ENCODE data around the gene SPEM1. TPM values are rescaled to one million over a fixed set of nuclear protein-coding genes. Genes with fewer than 3 reads are reported as not detected.

Gene SPEM1
- total RNA-seq, 4 donors from 2014 or later = not detected

DNA sequence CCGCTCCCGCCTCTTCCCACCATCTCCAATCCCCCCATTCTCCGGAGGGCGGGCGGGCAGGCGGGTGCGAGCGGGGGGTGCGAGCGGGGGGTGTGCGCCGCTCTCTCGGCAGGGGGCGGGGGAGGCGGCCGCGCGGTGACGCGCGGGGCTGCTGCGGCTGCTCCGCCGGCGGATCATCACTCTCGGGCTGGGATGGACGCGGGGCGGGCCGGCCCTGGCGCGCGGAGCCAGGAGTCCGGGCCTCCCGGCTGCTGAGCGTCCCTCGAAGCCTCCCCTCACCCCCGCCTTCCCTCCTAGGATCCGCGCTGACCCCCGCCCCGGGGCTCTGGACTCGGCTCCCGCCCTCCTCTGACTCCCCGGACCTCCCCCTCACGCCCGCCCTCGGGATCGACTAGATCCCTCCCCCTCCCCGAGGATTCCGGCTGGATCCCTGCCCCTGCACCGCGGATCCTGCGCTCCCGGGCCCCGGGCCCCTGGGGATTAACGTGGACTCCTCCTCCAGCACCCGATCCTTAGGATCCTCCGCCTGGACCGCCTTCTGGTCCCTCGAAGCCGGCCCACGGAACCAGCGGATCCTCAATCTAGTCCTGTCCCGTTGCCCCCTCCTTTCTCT, 15.3 kb upstream of the SPEM1 start:
- Histone ChIP-seq H3K36me3 (peaks cover 0 to 19% of the 10 kb centered on the region in 2 donors), H3K4me1 (peaks cover 4 to 65% (median 24%) of the 10 kb centered on the region in 3 donors), H3K27me3 (no peaks in the 10 kb centered on the region), H3K27ac (peak overlapping the region; percentile 77 to 95 (median 93)), H3K9me3 (no peaks in the 10 kb centered on the region), H3K4me3 (peak overlapping the region; percentile 70 to 88)
- WGBS, 2 donors (ENCODE audit: low coverage in 1 of 2) = 0% methylated on average over 9 of the region's 65 CpGs; no CpG with 5 or more reads in 1 of the 2 donors
- peak; percentile 64 for ATAC-seq
- TF ChIP-seq, protein P1, sequence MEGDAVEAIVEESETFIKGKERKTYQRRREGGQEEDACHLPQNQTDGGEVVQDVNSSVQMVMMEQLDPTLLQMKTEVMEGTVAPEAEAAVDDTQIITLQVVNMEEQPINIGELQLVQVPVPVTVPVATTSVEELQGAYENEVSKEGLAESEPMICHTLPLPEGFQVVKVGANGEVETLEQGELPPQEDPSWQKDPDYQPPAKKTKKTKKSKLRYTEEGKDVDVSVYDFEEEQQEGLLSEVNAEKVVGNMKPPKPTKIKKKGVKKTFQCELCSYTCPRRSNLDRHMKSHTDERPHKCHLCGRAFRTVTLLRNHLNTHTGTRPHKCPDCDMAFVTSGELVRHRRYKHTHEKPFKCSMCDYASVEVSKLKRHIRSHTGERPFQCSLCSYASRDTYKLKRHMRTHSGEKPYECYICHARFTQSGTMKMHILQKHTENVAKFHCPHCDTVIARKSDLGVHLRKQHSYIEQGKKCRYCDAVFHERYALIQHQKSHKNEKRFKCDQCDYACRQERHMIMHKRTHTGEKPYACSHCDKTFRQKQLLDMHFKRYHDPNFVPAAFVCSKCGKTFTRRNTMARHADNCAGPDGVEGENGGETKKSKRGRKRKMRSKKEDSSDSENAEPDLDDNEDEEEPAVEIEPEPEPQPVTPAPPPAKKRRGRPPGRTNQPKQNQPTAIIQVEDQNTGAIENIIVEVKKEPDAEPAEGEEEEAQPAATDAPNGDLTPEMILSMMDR (IDR thresholded peaks at IDR 0.05) = peak in 3 of 4 experiments; percentile 7 to 23 (median 22)
- no peak for TF ChIP-seq POLR2AphosphoS5 (IDR thresholded peaks at IDR 0.05)
- peak; percentile 74 to 77 for TF ChIP-seq POLR2A (IDR thresholded peaks at IDR 0.05)

DNA sequence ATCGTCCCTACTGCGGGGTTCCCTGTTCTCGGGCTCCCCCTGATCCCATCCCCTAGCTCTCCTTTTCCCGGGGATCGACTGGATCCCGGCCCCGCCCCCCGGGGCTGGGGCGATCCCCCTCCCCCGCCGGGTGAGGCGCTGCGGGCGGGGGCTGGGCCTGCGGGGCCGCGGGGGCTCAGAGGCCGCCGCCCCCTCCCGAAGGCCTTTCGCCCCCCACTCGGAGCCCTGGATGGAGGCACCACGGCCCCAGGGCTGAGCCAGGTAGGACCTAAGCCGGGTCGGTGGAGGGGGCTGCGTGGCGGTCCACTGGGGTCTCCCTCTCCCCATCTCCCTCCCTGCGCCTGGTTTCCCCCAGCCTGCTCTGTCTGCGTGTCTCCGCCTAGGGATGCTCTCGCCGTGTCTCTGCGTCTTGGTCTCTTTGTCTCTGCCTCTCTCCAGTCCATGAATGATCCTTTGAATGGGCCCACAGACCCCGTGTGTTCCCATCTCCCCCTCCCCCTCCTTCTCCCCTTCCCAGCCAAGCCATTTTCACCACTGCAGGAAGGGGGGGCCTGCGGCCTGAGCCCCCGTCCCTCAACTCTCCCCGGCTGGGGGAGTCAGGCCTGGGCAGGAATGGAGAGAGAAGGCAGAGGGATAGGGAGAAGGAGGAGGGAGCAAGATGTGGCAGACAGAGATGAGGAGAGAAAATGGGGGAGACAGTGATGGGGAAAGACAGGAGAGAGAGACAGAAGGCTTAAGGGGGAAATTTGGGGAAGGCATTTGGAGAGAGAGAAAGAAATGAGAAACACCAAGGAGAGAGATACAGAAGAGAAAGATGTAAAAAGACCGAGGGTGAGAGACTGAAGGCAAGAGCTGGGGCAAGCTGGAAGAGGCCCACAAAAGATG, 14.5 kb upstream of the SPEM1 start:
- ATAC-seq = no peak

DNA sequence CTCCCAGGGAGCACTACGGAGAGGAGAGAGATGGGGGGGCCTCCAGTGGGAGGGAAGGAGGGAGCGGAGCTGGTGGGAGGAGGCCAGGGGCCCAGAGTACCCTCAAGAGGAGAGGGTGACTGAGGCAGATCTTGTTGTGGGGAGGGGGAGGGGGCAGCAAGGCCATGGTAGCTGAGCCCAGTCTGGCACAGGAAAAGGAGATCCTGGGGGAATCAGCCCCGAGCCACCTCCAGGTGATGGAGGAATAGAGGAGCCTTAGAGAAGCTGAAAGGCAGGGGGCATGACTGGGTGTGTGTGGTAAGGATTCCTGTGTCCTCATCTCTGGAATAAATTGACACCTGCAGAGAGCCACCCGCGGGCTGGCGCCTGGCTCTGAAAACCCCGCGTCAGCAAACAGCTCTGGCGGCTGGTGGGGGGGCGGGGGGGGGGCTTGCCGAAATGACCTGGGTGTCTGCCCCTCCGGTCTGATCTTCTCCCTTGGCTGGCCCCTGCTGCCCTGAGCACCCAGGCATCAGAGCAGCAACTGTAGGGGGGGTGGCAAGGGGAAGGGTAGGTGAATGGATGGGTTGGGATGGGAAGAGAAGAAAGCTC, 13.8 kb upstream of the SPEM1 start:
- H3K9me3 ChIP-seq = no peaks in the 10 kb centered on the region
- peaks cover 0 to 31% of the 10 kb centered on the region in 2 donors for H3K36me3 ChIP-seq
- ATAC-seq = no peak
- TF ChIP-seq, protein P1 (IDR thresholded peaks at IDR 0.05) = no peak
- H3K4me1 ChIP-seq = peaks cover 4 to 55% (median 24%) of the 10 kb centered on the region in 3 donors
- peak overlapping the region in 1 of 2 donors; percentile 88 for H3K4me3 ChIP-seq
- peak overlapping the region in 2 of 4 donors; percentile 93 to 95 for H3K27ac ChIP-seq
- no peaks in the 10 kb centered on the region for H3K27me3 ChIP-seq
- 39 to 59% methylated on average over 3 to 8 of the region's 12 CpGs for WGBS, 2 donors (ENCODE audit: low coverage in 1 of 2)

More for the DNA sequence above, 14.5 kb upstream of the SPEM1 start:
- Histone ChIP-seq H3K27ac (peak overlapping the region; percentile 77 to 95 (median 93)), H3K4me1 (peaks cover 4 to 63% (median 24%) of the 10 kb centered on the region in 3 donors), H3K4me3 (peak overlapping the region; percentile 70 to 88), H3K27me3 (no peaks in the 10 kb centered on the region), H3K9me3 (no peaks in the 10 kb centered on the region), H3K36me3 (peaks cover 0 to 26% of the 10 kb centered on the region in 2 donors)
- TF ChIP-seq POLR2A (IDR thresholded peaks at IDR 0.05) = no peak
- TF ChIP-seq EP300 (IDR thresholded peaks at IDR 0.05) = no peak
- TF ChIP-seq, protein P1 (IDR thresholded peaks at IDR 0.05) = no peak
- no peak for TF ChIP-seq POLR2AphosphoS5 (IDR thresholded peaks at IDR 0.05)
- 5 to 29% methylated on average over 1 to 4 of the region's 38 CpGs for WGBS, 2 donors (ENCODE audit: low coverage in 1 of 2)

DNA sequence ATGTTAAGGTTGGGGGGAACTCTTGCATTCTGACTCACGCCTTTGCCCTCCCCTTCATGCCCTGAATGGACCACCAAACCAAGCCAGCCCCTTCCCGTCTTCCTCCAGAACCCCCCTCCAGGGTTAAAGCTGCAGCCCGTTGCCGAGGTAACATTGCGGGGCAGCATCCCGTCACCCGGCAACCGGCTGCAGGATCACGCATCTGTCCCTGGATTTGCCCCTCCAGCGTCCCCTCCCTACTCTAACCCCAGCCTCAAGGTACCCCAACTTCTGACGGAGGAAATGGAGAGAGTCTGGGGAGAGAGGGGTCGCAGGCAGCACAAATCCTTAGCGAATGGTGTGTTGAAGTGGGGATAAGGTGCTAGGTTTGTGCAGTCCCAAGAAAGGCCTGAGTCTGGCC, 13.0 kb upstream of the SPEM1 start:
- TF ChIP-seq, protein P1 (IDR thresholded peaks at IDR 0.05) = no peak
- TF ChIP-seq POLR2A (IDR thresholded peaks at IDR 0.05) (no peak), POLR2AphosphoS5 (IDR thresholded peaks at IDR 0.05) (no peak), EP300 (IDR thresholded peaks at IDR 0.05) (no peak)
- H3K36me3 ChIP-seq = peaks cover 0 to 31% of the 10 kb centered on the region in 2 donors
- 75 to 93% methylated on average over 2 to 10 of the region's 13 CpGs for WGBS, 2 donors (ENCODE audit: low coverage in 1 of 2)
- no peak overlapping the region for H3K27ac ChIP-seq
- no peak overlapping the region for H3K4me3 ChIP-seq
- peaks cover 4 to 48% (median 24%) of the 10 kb centered on the region in 3 donors for H3K4me1 ChIP-seq
- H3K27me3 ChIP-seq = no peaks in the 10 kb centered on the region
- no peaks in the 10 kb centered on the region for H3K9me3 ChIP-seq
- no peak for ATAC-seq

Measured in gastroesophageal sphincter (tissue), 4 donors.